HEK293 (cell line): ENCODE results near the gene PPIA.

Experiments used
- CTCF ChIA-PET: fragments of 350-600 bp; formaldehyde crosslinking; extraction: SDS; loops from one replicate; lab custom pipeline; 2021; ENCODE audit warnings: antibody characterized with exemption; lab: Yijun Ruan, JAX
- POLR2A ChIA-PET: fragments of 300-600 bp; formaldehyde crosslinking; extraction: SDS; loops from one replicate; lab custom pipeline; 2020; ENCODE audit warnings: antibody characterized with exemption, inconsistent platforms; lab: Yijun Ruan, JAX
- H3K27ac ChIP-seq: fragments of 200-500 bp; sonication (Bioruptor generic); 2 replicates; pipeline ENCODE4 v1.5.1; 2014; ENCODE audit warnings: low read depth, low read length, control low read depth, inconsistent platforms; ENCODE audit errors: extremely low read depth
- H3K36me3 ChIP-seq, 2 experiments: fragments of 200-500 bp in 1 of 2; sonication (Bioruptor generic) in 1 of 2; 1 replicate in 1 of 2; 2 replicates in 1 of 2; pipeline ENCODE4 v1.5.1; 2014 to 2017; ENCODE audit warnings: inconsistent platforms in 2 of 2, low read length in 2 of 2; ENCODE audit not compliant: control insufficient read depth in 2 of 2, insufficient read depth in 1 of 2
- H3K4me1 ChIP-seq: fragments of 200-500 bp; sonication (Bioruptor generic); 2 replicates; pipeline ENCODE4 v1.5.1; 2014; ENCODE audit warnings: mild to moderate bottlenecking, low read length, inconsistent platforms; ENCODE audit not compliant: control insufficient read depth, insufficient read depth
- H3K4me3 ChIP-seq: 2 replicates; pipeline ENCODE4 v1.5.1; 2011; ENCODE audit warnings: low read depth, mild to moderate bottlenecking, control low read depth, low read length, moderate library complexity
- H3K9me3 ChIP-seq: fragments of 200-500 bp; sonication (Bioruptor generic); 2 replicates; pipeline ENCODE4 v1.5.1; 2014; ENCODE audit warnings: low read depth, low read length, inconsistent platforms; ENCODE audit not compliant: control insufficient read depth, insufficient read depth
- GLI2 ChIP-seq: fragments of 450-650 bp; formaldehyde crosslinking; IDR thresholded peaks from 2 replicates; pipeline ENCODE4; 2017; ENCODE audit warnings: missing biosample characterization, missing genetic modification characterization, low read depth, borderline replicate concordance
- GLIS2 ChIP-seq: fragments of 450-650 bp; formaldehyde crosslinking; IDR thresholded peaks from 2 replicates; pipeline ENCODE4 v1.5.1; 2016; ENCODE audit warnings: missing biosample characterization, missing genetic modification characterization
- ZFP37 ChIP-seq: fragments of 450-650 bp; formaldehyde crosslinking; IDR thresholded peaks from 2 replicates; pipeline ENCODE4 v1.5.1; 2016; ENCODE audit warnings: missing biosample characterization, missing genetic modification characterization
- ZIC2 ChIP-seq: fragments of 450-650 bp; formaldehyde crosslinking; IDR thresholded peaks from 2 replicates; pipeline ENCODE4 v1.5.1; 2016; ENCODE audit warnings: missing biosample characterization, missing genetic modification characterization
- ZNF114 ChIP-seq: fragments of 450-650 bp; formaldehyde crosslinking; IDR thresholded peaks from 2 replicates; pipeline ENCODE4 v1.5.0; 2017; ENCODE audit warnings: missing biosample characterization, missing genetic modification characterization
- ZNF175 ChIP-seq: fragments of 450-650 bp; formaldehyde crosslinking; IDR thresholded peaks from 2 replicates; pipeline ENCODE4 v1.5.1; 2016; ENCODE audit warnings: missing biosample characterization, missing genetic modification characterization
- ZNF292 ChIP-seq: fragments of 450-650 bp; formaldehyde crosslinking; IDR thresholded peaks from 2 replicates; pipeline ENCODE4 v1.5.1; 2016; ENCODE audit warnings: low read depth, missing biosample characterization, missing genetic modification characterization, borderline replicate concordance
- ZNF423 ChIP-seq: fragments of 450-650 bp; formaldehyde crosslinking; IDR thresholded peaks from 2 replicates; pipeline ENCODE4 v1.5.1; 2016; ENCODE audit warnings: missing biosample characterization, missing genetic modification characterization
- ZNF623 ChIP-seq: fragments of 450-650 bp; formaldehyde crosslinking; IDR thresholded peaks from 2 replicates; pipeline ENCODE4 v1.5.1; 2016; ENCODE audit warnings: missing biosample characterization, missing genetic modification characterization
- ZNF670 ChIP-seq: fragments of 450-650 bp; formaldehyde crosslinking; IDR thresholded peaks from 2 replicates; pipeline ENCODE4 v1.5.1; 2016; ENCODE audit warnings: missing biosample characterization, missing genetic modification characterization, low read depth
- ZSCAN16 ChIP-seq: fragments of 450-650 bp; formaldehyde crosslinking; IDR thresholded peaks from 2 replicates; pipeline ENCODE4 v1.5.1; 2016; ENCODE audit warnings: missing biosample characterization, missing genetic modification characterization
- TF ChIP-seq, protein P1 (sequence below): fragments of 450-650 bp; formaldehyde crosslinking; IDR thresholded peaks from 2 replicates; pipeline ENCODE4; 2016; ENCODE audit warnings: missing biosample characterization, missing genetic modification characterization
- TF ChIP-seq, protein P2 (sequence below): fragments of 450-650 bp; formaldehyde crosslinking; IDR thresholded peaks from 2 replicates; pipeline ENCODE4 v1.5.1; 2016; ENCODE audit warnings: missing biosample characterization, missing genetic modification characterization
- TF ChIP-seq, protein P3 (sequence below): fragments of 450-650 bp; formaldehyde crosslinking; IDR thresholded peaks from 2 replicates; pipeline ENCODE4 v1.5.1; 2016; ENCODE audit warnings: missing biosample characterization, missing genetic modification characterization
- TF ChIP-seq, protein P4 (sequence below): fragments of 450-650 bp; formaldehyde crosslinking; IDR thresholded peaks from 2 replicates; pipeline ENCODE4 v1.5.1; 2016; ENCODE audit warnings: missing biosample characterization, missing genetic modification characterization

Gene PPIA

DNA sequence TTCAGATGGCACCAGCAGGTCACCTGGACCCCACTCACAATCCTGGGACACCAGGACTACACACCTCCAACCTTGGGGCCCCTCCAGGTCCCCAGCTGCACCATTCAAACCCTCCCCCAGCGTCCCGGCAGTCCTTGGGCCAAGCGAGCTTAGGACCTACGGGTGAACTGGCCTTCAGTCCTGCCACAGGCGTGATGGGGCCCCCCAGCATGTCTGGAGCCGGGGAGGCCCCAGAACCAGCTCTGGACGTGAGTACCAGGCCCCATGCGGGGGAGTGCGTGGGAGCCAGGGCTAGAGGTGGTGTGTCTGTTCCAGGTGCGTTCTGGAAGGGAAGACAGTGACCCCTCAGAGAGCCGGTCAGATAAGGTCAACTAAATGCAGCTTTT is 30.1 kb upstream of the PPIA start:
- Histone ChIP-seq H3K36me3 (peaks cover 5 to 56% of the 10 kb centered on the region in 2 experiments; a peak in 2 of 3 replicates), H3K4me3 (no peak overlapping the region), H3K27ac (no peak overlapping the region), H3K4me1 (peaks cover 5% of the 10 kb centered on the region; the same call in 1 of the 2 replicates), H3K9me3 (no peaks in the 10 kb centered on the region)
- TF ChIP-seq, protein P1, sequence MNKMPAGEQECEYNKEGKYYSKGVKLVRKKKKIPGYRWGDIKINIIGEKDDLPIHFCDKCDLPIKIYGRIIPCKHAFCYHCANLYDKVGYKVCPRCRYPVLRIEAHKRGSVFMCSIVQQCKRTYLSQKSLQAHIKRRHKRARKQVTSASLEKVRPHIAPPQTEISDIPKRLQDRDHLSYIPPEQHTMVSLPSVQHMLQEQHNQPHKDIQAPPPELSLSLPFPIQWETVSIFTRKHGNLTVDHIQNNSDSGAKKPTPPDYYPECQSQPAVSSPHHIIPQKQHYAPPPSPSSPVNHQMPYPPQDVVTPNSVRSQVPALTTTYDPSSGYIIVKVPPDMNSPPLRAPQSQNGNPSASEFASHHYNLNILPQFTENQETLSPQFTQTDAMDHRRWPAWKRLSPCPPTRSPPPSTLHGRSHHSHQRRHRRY (tag by site-specific recombination): no peak
- TF ChIP-seq, protein P2, sequence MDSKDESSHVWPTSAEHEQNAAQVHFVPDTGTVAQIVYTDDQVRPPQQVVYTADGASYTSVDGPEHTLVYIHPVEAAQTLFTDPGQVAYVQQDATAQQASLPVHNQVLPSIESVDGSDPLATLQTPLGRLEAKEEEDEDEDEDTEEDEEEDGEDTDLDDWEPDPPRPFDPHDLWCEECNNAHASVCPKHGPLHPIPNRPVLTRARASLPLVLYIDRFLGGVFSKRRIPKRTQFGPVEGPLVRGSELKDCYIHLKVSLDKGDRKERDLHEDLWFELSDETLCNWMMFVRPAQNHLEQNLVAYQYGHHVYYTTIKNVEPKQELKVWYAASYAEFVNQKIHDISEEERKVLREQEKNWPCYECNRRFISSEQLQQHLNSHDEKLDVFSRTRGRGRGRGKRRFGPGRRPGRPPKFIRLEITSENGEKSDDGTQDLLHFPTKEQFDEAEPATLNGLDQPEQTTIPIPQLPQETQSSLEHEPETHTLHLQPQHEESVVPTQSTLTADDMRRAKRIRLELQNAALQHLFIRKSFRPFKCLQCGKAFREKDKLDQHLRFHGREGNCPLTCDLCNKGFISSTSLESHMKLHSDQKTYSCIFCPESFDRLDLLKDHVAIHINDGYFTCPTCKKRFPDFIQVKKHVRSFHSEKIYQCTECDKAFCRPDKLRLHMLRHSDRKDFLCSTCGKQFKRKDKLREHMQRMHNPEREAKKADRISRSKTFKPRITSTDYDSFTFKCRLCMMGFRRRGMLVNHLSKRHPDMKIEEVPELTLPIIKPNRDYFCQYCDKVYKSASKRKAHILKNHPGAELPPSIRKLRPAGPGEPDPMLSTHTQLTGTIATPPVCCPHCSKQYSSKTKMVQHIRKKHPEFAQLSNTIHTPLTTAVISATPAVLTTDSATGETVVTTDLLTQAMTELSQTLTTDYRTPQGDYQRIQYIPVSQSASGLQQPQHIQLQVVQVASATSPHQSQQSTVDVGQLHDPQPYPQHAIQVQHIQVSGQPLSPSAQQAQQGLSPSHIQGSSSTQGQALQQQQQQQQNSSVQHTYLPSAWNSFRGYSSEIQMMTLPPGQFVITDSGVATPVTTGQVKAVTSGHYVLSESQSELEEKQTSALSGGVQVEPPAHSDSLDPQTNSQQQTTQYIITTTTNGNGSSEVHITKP (tag by site-specific recombination): no peak
- TF ChIP-seq ZFP37 (no peak), ZNF423 (tag by site-specific recombination) (no peak), GLI2 (tag by site-specific recombination) (no peak), ZNF670 (tag by site-specific recombination) (no peak), ZNF175 (tag by site-specific recombination) (no peak), ZNF114 (tag by site-specific recombination) (no peak), ZSCAN16 (tag by site-specific recombination) (no peak)
- TF ChIP-seq, protein P3, sequence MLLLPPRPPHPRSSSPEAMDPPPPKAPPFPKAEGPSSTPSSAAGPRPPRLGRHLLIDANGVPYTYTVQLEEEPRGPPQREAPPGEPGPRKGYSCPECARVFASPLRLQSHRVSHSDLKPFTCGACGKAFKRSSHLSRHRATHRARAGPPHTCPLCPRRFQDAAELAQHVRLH (tag by site-specific recombination): no peak
- POLR2A ChIA-PET: interaction anchor here (0.8 kb wide), 2 partner anchors 31 to 160 kb away, joined by 3 to 4 read pairs; partner anchors contain the start of genes OGDH and PPIA
- CTCF ChIA-PET: no interaction called here

DNA sequence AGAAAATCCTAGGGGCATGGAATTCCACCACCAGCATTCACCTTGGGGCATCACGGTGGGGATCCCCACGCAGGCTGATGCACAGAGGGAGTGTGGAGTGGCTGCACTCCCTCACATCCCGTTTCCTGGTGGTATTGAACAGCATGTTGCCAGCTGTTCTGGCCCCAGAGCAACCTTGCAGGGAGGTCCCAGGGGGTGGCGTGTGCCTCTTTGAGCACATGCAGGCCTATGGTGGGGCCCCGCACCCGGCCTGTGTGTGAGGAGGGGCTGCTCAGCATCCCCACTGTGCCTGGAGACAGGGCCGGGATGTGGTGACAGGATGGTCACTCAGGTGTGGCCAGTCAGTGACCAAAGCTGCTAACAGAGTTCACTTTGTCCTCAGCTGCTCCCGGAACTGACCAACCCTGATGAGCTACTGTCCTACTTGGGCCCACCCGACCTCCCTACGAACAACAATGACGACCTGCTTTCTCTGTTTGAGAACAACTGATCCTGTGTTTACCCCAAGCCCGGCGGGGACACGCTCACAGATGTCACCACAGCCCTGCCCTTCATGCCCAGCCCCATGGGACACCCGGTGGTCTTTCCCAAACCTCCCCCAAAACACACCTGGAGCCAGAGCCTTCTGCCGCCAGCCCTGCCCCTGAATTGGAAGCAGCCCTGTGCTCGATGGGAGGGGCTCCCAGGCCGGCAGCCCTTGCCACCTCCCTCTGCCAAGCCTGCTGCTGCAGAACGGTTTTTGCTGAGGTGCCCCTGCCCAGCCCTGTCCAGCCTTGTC is 29.2 kb upstream of the PPIA start:
- Histone ChIP-seq H3K4me1 (peaks cover 5% of the 10 kb centered on the region; the same call in 1 of the 2 replicates), H3K27ac (no peak overlapping the region), H3K4me3 (no peak overlapping the region), H3K9me3 (no peaks in the 10 kb centered on the region), H3K36me3 (peaks cover 5 to 51% of the 10 kb centered on the region in 2 experiments; a peak in 2 of 3 replicates)
- ChIA-PET CTCF (interaction anchor here (0.6 kb wide), 1 partner anchor 179 kb away, joined by 4 read pairs; no protein-coding TSS in a partner anchor), POLR2A (interaction anchor here (0.8 kb wide), 1 partner anchor 30 kb away, joined by 4 read pairs; the partner anchor contains the start of gene PPIA)
- TF ChIP-seq GLIS2 (tag by site-specific recombination) (peak; percentile 29; the same call in 1 of the 2 replicates), ZNF623 (tag by site-specific recombination) (no peak), ZIC2 (peak; percentile 99), ZNF292 (tag by site-specific recombination) (no peak)
- TF ChIP-seq, protein P4, sequence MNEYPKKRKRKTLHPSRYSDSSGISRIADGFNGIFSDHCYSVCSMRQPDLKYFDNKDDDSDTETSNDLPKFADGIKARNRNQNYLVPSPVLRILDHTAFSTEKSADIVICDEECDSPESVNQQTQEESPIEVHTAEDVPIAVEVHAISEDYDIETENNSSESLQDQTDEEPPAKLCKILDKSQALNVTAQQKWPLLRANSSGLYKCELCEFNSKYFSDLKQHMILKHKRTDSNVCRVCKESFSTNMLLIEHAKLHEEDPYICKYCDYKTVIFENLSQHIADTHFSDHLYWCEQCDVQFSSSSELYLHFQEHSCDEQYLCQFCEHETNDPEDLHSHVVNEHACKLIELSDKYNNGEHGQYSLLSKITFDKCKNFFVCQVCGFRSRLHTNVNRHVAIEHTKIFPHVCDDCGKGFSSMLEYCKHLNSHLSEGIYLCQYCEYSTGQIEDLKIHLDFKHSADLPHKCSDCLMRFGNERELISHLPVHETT: no peak
